DMS 273 treated with DMSO at 0.1 percent for 48 hours (cell line): Measurements from ENCODE around the gene MUC2.

ENCODE experiments used
- DNase-seq: peaks from one replicate; lab custom pipeline; 2025; lab: John Stamatoyannopoulos, UW

The MUC2 gene

GRCh38 chr11:1121813-1122663 lies 47.4 kb downstream of the MUC2 start:
- no peak for DNase-seq

GRCh38 chr11:1122664-1123002 lies 48.0 kb downstream of the MUC2 start:
- DNase-seq: no peak

GRCh38 chr11:1123970-1124369 lies 49.3 kb downstream of the MUC2 start:
- DNase-seq: no peak
